H9 (cell line): ENCODE results near the gene MTA1. TPM values are rescaled to one million over a fixed set of nuclear protein-coding genes. Genes with fewer than 3 reads are reported as not detected.

Experiments
- DNase-seq: peaks from one replicate; pipeline ENCODE4 v3.0.0-alpha.2; 2017
- H2AFZ ChIP-seq: one replicate; pipeline ENCODE4 v1.6.1; 2013; ENCODE audit warnings: mild to moderate bottlenecking, low read length, control low read depth, moderate library complexity
- H2AK5ac ChIP-seq: 2 replicates; pipeline ENCODE4 v1.6.1; 2013; ENCODE audit warnings: low read length, control low read depth, mixed read lengths; ENCODE audit not compliant: insufficient read length
- H2BK120ac ChIP-seq: one replicate; pipeline ENCODE4 v1.6.1; 2013; ENCODE audit warnings: low read depth, mild to moderate bottlenecking, low read length, control low read depth, inconsistent platforms; ENCODE audit not compliant: poor library complexity, severe bottlenecking
- H2BK12ac ChIP-seq: 2 replicates; pipeline ENCODE4 v1.6.1; 2013; ENCODE audit warnings: low read length, control low read depth, mixed read lengths, low read depth; ENCODE audit not compliant: insufficient read length
- H2BK15ac ChIP-seq: 2 replicates; pipeline ENCODE4 v1.6.1; 2013; ENCODE audit warnings: low read depth, low read length, control low read depth
- H2BK20ac ChIP-seq: one replicate; pipeline ENCODE4 v1.6.1; 2013; ENCODE audit warnings: low read depth, mild to moderate bottlenecking, low read length, control low read depth, inconsistent platforms; ENCODE audit not compliant: poor library complexity, severe bottlenecking
- H2BK5ac ChIP-seq: 2 replicates; pipeline ENCODE4 v1.6.1; 2013; ENCODE audit warnings: low read length, control low read depth, mixed read lengths; ENCODE audit not compliant: insufficient read length
- H3K14ac ChIP-seq: 2 replicates; pipeline ENCODE4 v1.6.1; 2013; ENCODE audit warnings: low read length, control low read depth; ENCODE audit not compliant: insufficient read depth
- H3K18ac ChIP-seq: 2 replicates; pipeline ENCODE4 v1.6.1; 2013; ENCODE audit warnings: low read depth, mild to moderate bottlenecking, mixed read lengths, low read length, control low read depth; ENCODE audit not compliant: insufficient read length
- H3K23ac ChIP-seq: 2 replicates; pipeline ENCODE4 v1.6.1; 2013; ENCODE audit warnings: low read length, control low read depth, mixed read lengths, low read depth; ENCODE audit not compliant: insufficient read length
- H3K23me2 ChIP-seq: 2 replicates; pipeline ENCODE4 v1.6.1; 2013; ENCODE audit warnings: low read depth, mild to moderate bottlenecking, mixed read lengths, low read length, control low read depth; ENCODE audit not compliant: insufficient read length, poor library complexity, severe bottlenecking
- H3K27ac ChIP-seq: 2 replicates; pipeline ENCODE4 v1.5.1; 2013; ENCODE audit warnings: low read length, control low read depth, mixed read lengths, low read depth; ENCODE audit not compliant: insufficient read length
- H3K27me3 ChIP-seq: 2 replicates; pipeline ENCODE4 v1.6.1; 2013; ENCODE audit warnings: low read length, control low read depth, inconsistent platforms; ENCODE audit not compliant: insufficient read depth
- H3K4ac ChIP-seq: 2 replicates; pipeline ENCODE4 v1.6.1; 2013; ENCODE audit warnings: low read depth, mild to moderate bottlenecking, control low read depth, inconsistent platforms, low read length, moderate library complexity
- H3K4me1 ChIP-seq: 2 replicates; pipeline ENCODE4 v1.6.1; 2013; ENCODE audit warnings: low read length, control low read depth, inconsistent platforms; ENCODE audit not compliant: insufficient read depth
- H3K4me2 ChIP-seq: 2 replicates; pipeline ENCODE4 v1.6.1; 2013; ENCODE audit warnings: low read length, control low read depth, mixed read lengths; ENCODE audit not compliant: insufficient read length, insufficient read depth
- H3K56ac ChIP-seq: 2 replicates; pipeline ENCODE4 v1.6.1; 2013; ENCODE audit warnings: low read depth, mild to moderate bottlenecking, mixed read lengths, low read length, control low read depth; ENCODE audit not compliant: insufficient read length
- H3K79me1 ChIP-seq: 2 replicates; pipeline ENCODE4 v1.6.1; 2013; ENCODE audit warnings: low read depth, mild to moderate bottlenecking, moderate library complexity, low read length, control low read depth, inconsistent platforms; ENCODE audit not compliant: insufficient read depth, poor library complexity, severe bottlenecking
- H3K79me2 ChIP-seq: 2 replicates; pipeline ENCODE4 v1.6.1; 2013; ENCODE audit warnings: low read length, control low read depth, inconsistent platforms; ENCODE audit not compliant: insufficient read depth
- H3K9ac ChIP-seq: 2 replicates; pipeline ENCODE4 v1.6.1; 2013; ENCODE audit warnings: low read length, control low read depth, mixed read lengths; ENCODE audit not compliant: insufficient read length; ENCODE audit errors: extremely low read depth
- H3K9me3 ChIP-seq: one replicate; pipeline ENCODE4 v1.6.1; 2013; ENCODE audit warnings: low read depth, low read length, inconsistent platforms; ENCODE audit not compliant: control insufficient read depth
- H3T11ph ChIP-seq: one replicate; pipeline ENCODE4 v1.6.1; 2013; ENCODE audit warnings: mild to moderate bottlenecking, low read length, control low read depth, inconsistent platforms
- H4K20me1 ChIP-seq: one replicate; pipeline ENCODE4 v1.6.1; 2013; ENCODE audit not compliant: control insufficient read depth, insufficient read length, insufficient read depth
- H4K5ac ChIP-seq: 2 replicates; pipeline ENCODE4 v1.6.1; 2013; ENCODE audit warnings: low read depth, mild to moderate bottlenecking, mixed read lengths, low read length, control low read depth; ENCODE audit not compliant: insufficient read length
- H4K8ac ChIP-seq: replicated peaks from 2 replicates; pipeline ENCODE4 v1.6.1; 2013; ENCODE audit warnings: low read length, control low read depth, mixed read lengths, low read depth; ENCODE audit not compliant: insufficient read length
- H4K91ac ChIP-seq: 2 replicates; pipeline ENCODE4 v1.6.1; 2013; ENCODE audit warnings: low read depth, mild to moderate bottlenecking, moderate library complexity, mixed read lengths, low read length, control low read depth; ENCODE audit not compliant: insufficient read length
- H3K27ac Mint-ChIP-seq, 3 experiments: 2 replicates in 2 of 3; 3 replicates in 1 of 3; pipeline ENCODE4 v1.8.0; 2020 to 2021; ENCODE audit warnings: mixed read lengths in 3 of 3, mild to moderate bottlenecking in 1 of 3, moderate library complexity in 1 of 3
- H3K27me3 Mint-ChIP-seq: 2 replicates; pipeline ENCODE4 v1.8.0; 2021; ENCODE audit warnings: low read depth, mild to moderate bottlenecking, moderate library complexity, mixed read lengths
- H3K36me3 Mint-ChIP-seq, 3 experiments: 2 replicates in 2 of 3; 3 replicates in 1 of 3; pipeline ENCODE4 v1.8.0; 2020 to 2021; ENCODE audit warnings: low read depth in 3 of 3, mixed read lengths in 3 of 3; ENCODE audit not compliant: insufficient read depth in 1 of 3
- H3K4me1 Mint-ChIP-seq, 2 experiments: 2 replicates each; pipeline ENCODE4 v1.8.0; 2020; ENCODE audit warnings: mixed read lengths in 2 of 2
- H3K4me3 Mint-ChIP-seq, 2 experiments: 2 replicates in 1 of 2; 3 replicates in 1 of 2; pipeline ENCODE4 v1.8.0; 2020 to 2021; ENCODE audit warnings: mild to moderate bottlenecking in 2 of 2, mixed read lengths in 2 of 2, moderate library complexity in 1 of 2
- H3K9me3 Mint-ChIP-seq, 2 experiments: 2 replicates in 1 of 2; 3 replicates in 1 of 2; pipeline ENCODE4 v1.8.0; 2020; ENCODE audit warnings: mild to moderate bottlenecking in 2 of 2, mixed read lengths in 2 of 2, moderate library complexity in 1 of 2
- CTCF ChIP-seq: fragments of 200-600 bp; sonication (generic); conservative IDR thresholded peaks from 3 replicates; pipeline ENCODE4 v1.8.0; 2021; ENCODE audit warnings: antibody characterized with exemption, mild to moderate bottlenecking
- WGBS: extraction: QIAGEN DNeasy Blood & Tissue Kit; methylation state at CpG from one replicate; pipeline ENCODE4 v1.1.7; 2013; ENCODE audit warnings: missing lambda C conversion rate, low lambda C conversion rate, mixed read lengths; ENCODE audit not compliant: insufficient read length; ENCODE audit errors: extremely low coverage; 5-methylcytosine and 5-hydroxymethylcytosine counted together
- total RNA-seq: library from RNA; stranded (reverse); gene quantifications from 2 replicates; pipeline ENCODE4 v1.2.1, GENCODE V29; 2021

The MTA1 gene
- total RNA-seq, 1 experiment from 2014 or later: 230 TPM

- Histone ChIP-seq H2AFZ (no peak overlapping the region), H3K9ac (no peak overlapping the region)
- no peak for DNase-seq
These were observed 67.4 kb downstream of the MTA1 start for GRCh38 chr14:105486974-105487448.

More at GRCh38 chr14:105486974-105487448, 67.4 kb downstream of the MTA1 start:
- H3K14ac ChIP-seq: peak overlapping the region; percentile 8; the same call in 1 of the 2 replicates
- no peak overlapping the region for H3K23ac ChIP-seq
- H3K9me3 ChIP-seq: no peaks in the 10 kb centered on the region
- no peak overlapping the region for H3K4ac ChIP-seq
- peak overlapping the region; percentile 15 for H3K4me2 ChIP-seq
- H4K20me1 ChIP-seq: no peaks in the 10 kb centered on the region
- no peak overlapping the region for H2BK120ac ChIP-seq
- H3K9me3 Mint-ChIP-seq: peaks cover 0 to 4% of the 10 kb centered on the region in 2 experiments; a peak in 1 of 5 replicates
- no peak overlapping the region for H4K8ac ChIP-seq
- no peaks in the 10 kb centered on the region for H3K79me1 ChIP-seq
- no CpG with 5 or more reads among the region's 45 CpGs for WGBS
- no peak overlapping the region for H3K56ac ChIP-seq
- H3K4me3 Mint-ChIP-seq: peak overlapping the region; percentile 17 to 75; a peak in 4 of 5 replicates
- no peak overlapping the region for H2BK5ac ChIP-seq
- H3K18ac ChIP-seq: peak overlapping the region; percentile 27
- no peak overlapping the region for H2BK15ac ChIP-seq
- TF ChIP-seq CTCF: no peak
- H2AK5ac ChIP-seq: no peak overlapping the region
- H3K27ac ChIP-seq: no peak overlapping the region
- H3K79me2 ChIP-seq: no peaks in the 10 kb centered on the region
- H3K36me3 Mint-ChIP-seq: no peaks in the 10 kb centered on the region; a peak in 1 of 7 replicates
- peaks cover 6% of the 10 kb centered on the region for H3K23me2 ChIP-seq
- H4K91ac ChIP-seq: no peak overlapping the region
- H3K27me3 ChIP-seq: peaks cover 26% of the 10 kb centered on the region; the same call in 1 of the 2 replicates
- H4K5ac ChIP-seq: no peak overlapping the region
- H3T11ph ChIP-seq: no peak overlapping the region
- H2BK20ac ChIP-seq: no peak overlapping the region
- H2BK12ac ChIP-seq: no peak overlapping the region
- no peak overlapping the region for H3K27ac Mint-ChIP-seq
- peaks cover 9 to 18% of the 10 kb centered on the region in 2 experiments for H3K4me1 Mint-ChIP-seq
- H3K4me1 ChIP-seq: no peaks in the 10 kb centered on the region
- peaks cover 68% of the 10 kb centered on the region for H3K27me3 Mint-ChIP-seq
